Endothelial cell of umbilical vein (primary cell): ENCODE measurements around the gene LYZL6. TPM values are rescaled to one million over a fixed set of nuclear protein-coding genes. Genes with fewer than 3 reads are reported as not detected.

Experiments used
- BruUV-seq: library from RNA; stranded (reverse); fragments of 400-500 nt; replicated peaks from 2 replicates; lab custom pipeline; 2021; lab: Mats Ljungman, UMichigan
- CTCF ChIA-PET: fragments of 300-600, 350-600 bp; sonication (Branson Sonifier 250); formaldehyde crosslinking; loops from one replicate; lab custom pipeline; 2021; ENCODE audit warnings: antibody characterized with exemption, inconsistent platforms; lab: Charles Lee
- POLR2A ChIA-PET: fragments of 300-600, 350-600 bp; sonication (Branson Sonifier 250); formaldehyde crosslinking; loops from one replicate; lab custom pipeline; 2021; ENCODE audit warnings: antibody characterized with exemption, inconsistent platforms; lab: Charles Lee
- DNase-seq: peaks from one replicate; pipeline ENCODE4 v3.0.0-alpha.2; 2011; ENCODE audit warnings: low read depth, low spot score
- FAIRE-seq: peaks from 2 replicates; lab custom pipeline; 2011; peaks lifted over from hg19 to GRCh38; lab: Jason Lieb, UNC
- H2AFZ ChIP-seq: 2 replicates; pipeline ENCODE4 v1.6.0; 2012; ENCODE audit warnings: low read depth, low read length, control low read depth, inconsistent platforms
- H3K27ac ChIP-seq: 2 replicates; pipeline ENCODE4 v1.5.1; 2011; ENCODE audit warnings: low read depth, mild to moderate bottlenecking, control low read depth, low read length, moderate library complexity; ENCODE audit not compliant: insufficient read depth
- H3K27me3 ChIP-seq, 2 experiments: 2 replicates each; pipeline versions ENCODE4 v1.6.0 to v1.6.1; 2011; ENCODE audit warnings: low read length in 2 of 2, mixed read lengths in 1 of 2; ENCODE audit not compliant: control insufficient read depth in 2 of 2, insufficient read depth in 2 of 2
- H3K36me3 ChIP-seq, 2 experiments: 2 replicates in 1 of 2; 3 replicates in 1 of 2; pipeline ENCODE4 v1.5.1; 2011; ENCODE audit warnings: low read length in 2 of 2, mild to moderate bottlenecking in 1 of 2, moderate library complexity in 1 of 2; ENCODE audit not compliant: control insufficient read depth in 2 of 2, insufficient read depth in 2 of 2; ENCODE audit errors: extremely low read depth in 1 of 2
- H3K4me1 ChIP-seq: 3 replicates; pipeline ENCODE4 v1.5.1; 2011; ENCODE audit warnings: mild to moderate bottlenecking, low read length; ENCODE audit not compliant: control insufficient read depth, insufficient read depth; ENCODE audit errors: extremely low read depth
- H3K4me2 ChIP-seq: 2 replicates; pipeline ENCODE4 v1.6.1; 2011; ENCODE audit warnings: low read length, control low read depth, mixed read lengths; ENCODE audit not compliant: insufficient read depth
- H3K4me3 ChIP-seq, 3 experiments: fragments of 200-600 bp in 1 of 3; sonication (generic), shearing (Covaris generic) in 1 of 3; replicated peaks in 1 of 3; 2 replicates each; pipeline ENCODE4 v1.5.1; 2011 to 2016; ENCODE audit warnings: control low read depth in 3 of 3, low read length in 3 of 3, mild to moderate bottlenecking in 2 of 3, inconsistent platforms in 1 of 3, low read depth in 1 of 3, moderate library complexity in 1 of 3; ENCODE audit not compliant: insufficient read depth in 1 of 3
- H3K79me2 ChIP-seq: 2 replicates; pipeline ENCODE4 v1.6.0; 2012; ENCODE audit warnings: low read length, inconsistent platforms; ENCODE audit not compliant: control insufficient read depth, insufficient read depth
- H3K9ac ChIP-seq: replicated peaks from 2 replicates; pipeline ENCODE3; 2011; ENCODE audit warnings: low read length, control low read depth; ENCODE audit not compliant: insufficient read depth; ENCODE audit errors: extremely low read depth
- H3K9me1 ChIP-seq: replicated peaks from 3 replicates; pipeline ENCODE4 v1.6.0; 2011; ENCODE audit warnings: mild to moderate bottlenecking, low read length; ENCODE audit not compliant: control insufficient read depth, insufficient read depth; ENCODE audit errors: extremely low read depth
- H3K9me3 ChIP-seq: replicated peaks from 2 replicates; pipeline ENCODE4 v1.5.1; 2012; ENCODE audit warnings: low read length, inconsistent platforms; ENCODE audit not compliant: control insufficient read depth, insufficient read depth
- H4K20me1 ChIP-seq: replicated peaks from 2 replicates; pipeline ENCODE3; 2011; ENCODE audit warnings: mild to moderate bottlenecking, low read length; ENCODE audit not compliant: control insufficient read depth, insufficient read depth; ENCODE audit errors: extremely low read depth
- EZH2 ChIP-seq: IDR thresholded peaks from 2 replicates; pipeline ENCODE4 v1.6.1; 2012; ENCODE audit warnings: borderline replicate concordance, low read depth, mild to moderate bottlenecking, moderate library complexity, low read length, inconsistent platforms; ENCODE audit not compliant: severe bottlenecking
- FOS ChIP-seq: IDR thresholded peaks from 2 replicates; pipeline ENCODE4 v1.6.1; 2011; ENCODE audit warnings: mild to moderate bottlenecking, low read length, moderate library complexity, borderline replicate concordance; ENCODE audit not compliant: insufficient read depth
- GATA2 ChIP-seq: IDR thresholded peaks from 2 replicates; pipeline ENCODE4 v1.7.0; 2011; ENCODE audit warnings: low read depth, mild to moderate bottlenecking, moderate library complexity, mixed read lengths, low read length; ENCODE audit not compliant: insufficient read length, insufficient read depth
- JUN ChIP-seq: IDR thresholded peaks from 2 replicates; pipeline ENCODE4 v1.6.1; 2011; ENCODE audit warnings: borderline replicate concordance, low read depth; ENCODE audit not compliant: insufficient read length, insufficient read depth
- MAX ChIP-seq: IDR thresholded peaks from 2 replicates; pipeline ENCODE4 v1.6.1; 2011; ENCODE audit not compliant: insufficient read depth, insufficient read length
- MYC ChIP-seq: IDR thresholded peaks from one replicate; pipeline ENCODE4 v1.6.1; 2011; ENCODE audit warnings: mild to moderate bottlenecking, low read depth, low read length
- POLR2A ChIP-seq: IDR thresholded peaks from 2 replicates; pipeline ENCODE4 v1.6.1; 2012; ENCODE audit warnings: low read depth, mild to moderate bottlenecking, control low read depth, low read length
- POLR2AphosphoS5 ChIP-seq: IDR thresholded peaks from 2 replicates; pipeline ENCODE4 v1.6.1; 2012; ENCODE audit warnings: low read depth, mild to moderate bottlenecking, control low read depth, low read length, moderate library complexity; ENCODE audit not compliant: insufficient read depth
- dilution Hi-C: fragments of 300-500 bp; cut with MboI; formaldehyde crosslinking; loops from one replicate; pipeline ENCODE4 v1.15.0; 2019; ENCODE audit warnings: low sequenced_read_pairs; ENCODE audit not compliant: extremely low pct_ligation_motif_present
- intact Hi-C: fragments of 100-400 bp; cut with micrococcal nuclease; formaldehyde crosslinking; loops from one replicate; pipeline ENCODE4 v1.10.0; 2022
- polyA plus RNA-seq, 4 experiments: library from polyadenylated mRNA; depleted of rRNA in 3 of 4; stranded (reverse) in 3 of 4; unstranded in 1 of 4; fragments of >200 nt; gene quantifications; 2 replicates each; pipeline versions ENCODE4 v1.2.1 to v1.2.3, GENCODE V29; 2011 to 2012; ENCODE audit warnings: missing spikeins in 1 of 4
- total RNA-seq: library from RNA; stranded (reverse); gene quantifications from 2 replicates; pipeline ENCODE4 v1.2.3, GENCODE V29; 2021
- TF ChIP-seq, protein P1 (sequence below), 2 donors: IDR thresholded peaks; 1 replicate in 1 of 2; 2 replicates in 1 of 2; pipeline ENCODE4 v1.5.1; 2011; ENCODE audit warnings: low read length in 2 of 2, mild to moderate bottlenecking in 2 of 2, moderate library complexity in 2 of 2, control low read depth in 1 of 2, inconsistent platforms in 1 of 2, low read depth in 1 of 2; ENCODE audit not compliant: insufficient read depth in 1 of 2; ENCODE audit errors: extremely low read depth in 1 of 2

LYZL6 gene
- total and polyA plus RNA-seq, 2 donors (not counting 3 experiments of a cell fraction or from before 2014, with no cell fraction given) = not detected

DNA sequence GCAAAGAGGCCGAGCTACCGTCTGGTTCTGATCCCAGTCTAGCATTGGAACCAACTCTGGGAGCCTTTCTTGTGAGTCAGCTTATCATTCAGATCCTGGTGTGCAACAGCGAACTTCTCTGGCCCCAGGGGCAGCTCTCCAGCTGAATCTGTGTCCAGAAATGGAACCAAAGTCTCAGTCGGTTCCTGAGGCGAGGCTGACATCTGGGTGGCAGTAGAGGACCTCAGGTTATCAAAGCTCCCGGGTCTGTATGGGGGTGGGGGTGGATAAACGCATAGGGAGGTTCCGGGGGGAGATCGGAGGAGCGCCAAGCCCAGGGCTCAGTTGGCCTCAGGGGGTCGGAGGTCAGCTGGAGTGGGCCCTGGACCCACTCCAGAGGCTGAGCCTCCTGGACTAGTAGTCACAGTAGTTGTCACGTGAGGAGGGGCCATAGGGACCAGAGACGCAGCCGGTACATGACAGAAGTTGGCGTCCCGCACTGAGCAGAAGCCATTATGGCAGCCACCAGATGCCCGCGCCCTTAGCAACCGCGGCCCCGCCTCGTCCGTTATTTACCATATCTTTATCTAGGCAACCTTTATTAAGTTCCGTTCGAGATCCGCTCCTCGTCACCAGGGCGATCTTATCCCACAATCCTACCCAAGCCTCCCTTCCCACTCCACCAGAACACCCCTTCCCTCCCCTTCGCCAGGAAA lies 25.8 kb downstream of the LYZL6 start:
- Histone ChIP-seq H2AFZ (no peak overlapping the region), H3K9me3 (no peaks in the 10 kb centered on the region), H3K79me2 (no peaks in the 10 kb centered on the region), H3K4me3 (no peak overlapping the region), H3K27me3 (peaks cover 0 to 2% of the 10 kb centered on the region in 2 experiments), H3K36me3 (no peaks in the 10 kb centered on the region), H3K9me1 (no peaks in the 10 kb centered on the region), H3K9ac (no peak overlapping the region), H3K4me2 (no peak overlapping the region), H4K20me1 (no peaks in the 10 kb centered on the region), H3K4me1 (peaks cover 4% of the 10 kb centered on the region), H3K27ac (no peak overlapping the region)
- ChIA-PET POLR2A (no interaction called here), CTCF (no interaction called here)
- FAIRE-seq (no peak), DNase-seq (no peak)
- dilution Hi-C loops (no loop called here), intact Hi-C loops (no loop called here)
- BruUV-seq = no TSS peak
- TF ChIP-seq FOS (no peak), MAX (no peak)

DNA sequence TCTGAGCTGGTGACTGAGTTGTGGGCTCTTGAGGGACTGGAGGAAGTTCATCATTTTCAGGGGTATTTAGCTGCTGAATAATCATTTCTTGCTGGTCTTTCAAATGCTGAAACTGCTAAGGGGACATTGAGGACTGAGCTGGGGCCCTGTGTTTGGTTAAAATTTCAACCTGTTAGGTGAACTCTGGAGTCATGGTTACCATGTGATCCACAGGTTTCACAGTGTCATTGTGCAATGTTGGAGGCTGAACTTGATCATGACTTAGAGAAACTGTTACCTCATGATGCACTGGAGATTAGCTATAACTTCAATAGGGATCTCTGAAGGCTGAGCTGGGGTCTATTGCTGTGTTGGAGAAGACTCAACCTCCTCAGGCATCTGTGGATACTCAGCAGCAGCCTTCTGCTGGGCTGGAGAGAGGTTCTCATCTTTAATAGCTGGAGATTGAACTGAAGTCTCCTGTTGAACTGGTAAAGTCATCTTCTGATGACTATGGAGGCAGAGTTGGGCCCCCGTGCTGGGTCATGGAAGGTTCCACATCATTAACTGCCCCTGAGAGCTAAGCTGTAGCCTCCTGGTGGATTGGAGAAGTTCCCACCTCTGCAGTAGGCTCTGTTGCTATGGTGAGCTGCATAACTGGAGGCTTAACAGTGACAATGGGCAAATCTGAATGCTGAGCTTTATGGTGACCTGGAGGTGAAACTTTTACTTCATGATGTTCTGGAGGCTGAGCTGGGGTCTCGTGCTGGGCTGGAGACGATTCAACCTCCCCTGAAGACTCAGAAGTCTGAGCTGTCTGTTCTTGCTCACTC lies 28.2 kb downstream of the LYZL6 start:
- POLR2A ChIA-PET = no interaction called here
- no peak overlapping the region for H3K4me2 ChIP-seq
- H4K20me1 ChIP-seq = no peaks in the 10 kb centered on the region
- DNase-seq (no peak), FAIRE-seq (no peak)
- H3K79me2 ChIP-seq = no peaks in the 10 kb centered on the region
- no peaks in the 10 kb centered on the region for H3K9me3 ChIP-seq
- dilution Hi-C loops (no loop called here), intact Hi-C loops (no loop called here)
- BruUV-seq = no TSS peak
- TF ChIP-seq JUN = no peak
- TF ChIP-seq POLR2AphosphoS5 = no peak
- no peak for TF ChIP-seq EZH2
- TF ChIP-seq, protein P1, sequence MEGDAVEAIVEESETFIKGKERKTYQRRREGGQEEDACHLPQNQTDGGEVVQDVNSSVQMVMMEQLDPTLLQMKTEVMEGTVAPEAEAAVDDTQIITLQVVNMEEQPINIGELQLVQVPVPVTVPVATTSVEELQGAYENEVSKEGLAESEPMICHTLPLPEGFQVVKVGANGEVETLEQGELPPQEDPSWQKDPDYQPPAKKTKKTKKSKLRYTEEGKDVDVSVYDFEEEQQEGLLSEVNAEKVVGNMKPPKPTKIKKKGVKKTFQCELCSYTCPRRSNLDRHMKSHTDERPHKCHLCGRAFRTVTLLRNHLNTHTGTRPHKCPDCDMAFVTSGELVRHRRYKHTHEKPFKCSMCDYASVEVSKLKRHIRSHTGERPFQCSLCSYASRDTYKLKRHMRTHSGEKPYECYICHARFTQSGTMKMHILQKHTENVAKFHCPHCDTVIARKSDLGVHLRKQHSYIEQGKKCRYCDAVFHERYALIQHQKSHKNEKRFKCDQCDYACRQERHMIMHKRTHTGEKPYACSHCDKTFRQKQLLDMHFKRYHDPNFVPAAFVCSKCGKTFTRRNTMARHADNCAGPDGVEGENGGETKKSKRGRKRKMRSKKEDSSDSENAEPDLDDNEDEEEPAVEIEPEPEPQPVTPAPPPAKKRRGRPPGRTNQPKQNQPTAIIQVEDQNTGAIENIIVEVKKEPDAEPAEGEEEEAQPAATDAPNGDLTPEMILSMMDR (IDR thresholded peaks at IDR 0.05; ENCODE audit: extremely low read depth in 1 of 2, insufficient read depth in 1 of 2, low read depth in 1 of 2, low read length in 2 of 2) = no peak
- TF ChIP-seq POLR2A = no peak
- TF ChIP-seq GATA2 = no peak
- no peak for TF ChIP-seq FOS
- TF ChIP-seq MYC = no peak
- TF ChIP-seq MAX = no peak
- H3K4me3 ChIP-seq = no peak overlapping the region
- peaks cover 0 to 2% of the 10 kb centered on the region in 2 experiments for H3K27me3 ChIP-seq
- no peak overlapping the region for H3K27ac ChIP-seq
- no peak overlapping the region for H3K9ac ChIP-seq
- CTCF ChIA-PET = interaction anchor here (1.2 to 1.4 kb wide), 3 partner anchors 9 to 568 kb away, joined by 3 to 4 read pairs (median 3); no protein-coding TSS in a partner anchor
- H3K9me1 ChIP-seq = no peaks in the 10 kb centered on the region
- H2AFZ ChIP-seq = no peak overlapping the region
- no peaks in the 10 kb centered on the region for H3K36me3 ChIP-seq
- H3K4me1 ChIP-seq = peaks cover 4% of the 10 kb centered on the region
